GM12873 (cell line): ENCODE results near the gene AP2B1.

Source experiments
- CTCF ChIP-seq: IDR thresholded peaks from 2 replicates; pipeline ENCODE4 v1.5.1; 2012; ENCODE audit warnings: low read depth, mild to moderate bottlenecking, moderate library complexity, low read length, control low read depth; ENCODE audit not compliant: insufficient read depth; ENCODE audit errors: missing control alignments

The AP2B1 gene

GRCh38 chr17:35760587-35760986 is 173.5 kb downstream of the AP2B1 start, which contains the start of gene C17orf50:
C17orf50 (plus strand) TSS chr17:35760887; CDS start chr17:35760942, 55 bp downstream.
- TF ChIP-seq CTCF, result no peak

- TF ChIP-seq CTCF, result no peak
Measured at GRCh38 chr17:35761601-35762000, 174.5 kb downstream of the AP2B1 start.

GRCh38 chr17:35763767-35764122 is 176.6 kb downstream of the AP2B1 start:
- TF ChIP-seq CTCF, result no peak

GRCh38 chr17:35764123-35764991 is 177.2 kb downstream of the AP2B1 start:
- TF ChIP-seq CTCF, result peak; percentile 96

GRCh38 chr17:35765086-35765710 is 178.1 kb downstream of the AP2B1 start:
- no peak for TF ChIP-seq CTCF

GRCh38 chr17:35765756-35766488 is 178.8 kb downstream of the AP2B1 start:
- no peak for TF ChIP-seq CTCF

- no peak for TF ChIP-seq CTCF
Measured at GRCh38 chr17:35766489-35766877, 179.4 kb downstream of the AP2B1 start.
